HG02981 (cell line): ENCODE data around the gene GPHN.
"Not testable (repeated sequence)": the region's sequence is repeated elsewhere in the genome, so short reads cannot be mapped to it uniquely, and the experiment has no call there.

ENCODE experiments used
- ATAC-seq: cut with Tn5 transposase; IDR thresholded peaks from one replicate; pipeline ENCODE4 v1.9.1; 2021; ENCODE audit warnings: mild to moderate bottlenecking, moderate library complexity; ENCODE audit not compliant: unreplicated experiment

GPHN gene

DNA sequence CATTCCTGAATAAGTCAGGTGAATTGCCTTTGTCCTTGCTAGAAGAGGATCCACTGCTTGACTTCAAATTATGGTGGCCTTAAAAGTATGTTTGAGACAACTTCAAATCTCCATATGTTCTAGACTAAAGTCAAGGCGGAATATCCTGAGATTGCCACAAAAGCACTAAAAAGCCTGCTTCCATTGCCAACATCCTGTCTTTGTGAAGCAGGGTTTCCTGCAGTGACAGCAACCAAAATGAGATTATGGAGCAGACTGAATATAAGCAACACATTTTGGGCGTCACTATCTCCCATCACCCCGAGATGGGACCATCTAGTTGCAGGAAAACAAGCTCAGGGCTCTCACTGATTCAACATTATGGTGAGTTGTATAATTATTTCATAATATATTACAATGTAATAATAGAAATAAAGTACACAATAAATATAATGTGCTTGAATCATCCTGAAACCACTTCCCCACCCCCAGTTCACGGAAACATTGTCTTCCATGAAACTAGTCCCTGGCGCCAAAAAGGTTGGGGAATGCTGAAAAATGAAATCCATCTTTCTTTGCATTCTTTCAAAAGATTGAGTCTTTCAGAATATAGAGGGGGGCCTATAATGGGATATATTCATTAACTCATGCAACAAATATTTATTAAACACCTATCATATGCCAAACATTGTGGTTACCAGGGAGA is 143.7 kb downstream of the GPHN start:
- no peak for ATAC-seq

DNA sequence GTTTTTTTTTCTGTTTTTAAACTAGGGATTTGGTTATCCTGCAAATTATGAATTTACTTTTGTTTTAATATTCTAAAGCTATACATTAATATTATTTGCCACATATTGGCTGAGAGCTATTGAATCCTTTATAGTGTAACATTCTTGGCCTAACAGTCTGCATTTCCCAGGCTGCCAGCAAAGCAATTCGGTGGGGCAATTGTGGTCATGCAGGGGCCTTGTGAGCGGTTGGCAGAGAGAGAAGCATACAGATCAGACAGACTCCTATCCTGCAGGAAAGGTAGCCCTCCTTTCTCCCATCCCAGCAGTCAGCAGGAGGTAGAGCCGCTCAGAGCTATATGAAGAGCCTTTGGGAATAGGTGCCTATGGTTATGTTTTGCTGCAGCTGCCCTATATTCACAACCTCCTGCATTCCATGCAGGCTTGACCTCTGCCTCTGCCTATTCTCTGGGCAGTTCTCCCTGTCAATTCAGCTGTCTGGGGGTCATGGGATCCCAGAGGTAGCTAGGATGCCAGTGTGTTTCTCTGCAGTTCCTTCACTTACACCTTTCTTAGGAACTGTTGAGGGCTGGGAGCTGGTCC is 144.7 kb downstream of the GPHN start:
- no peak for ATAC-seq

DNA sequence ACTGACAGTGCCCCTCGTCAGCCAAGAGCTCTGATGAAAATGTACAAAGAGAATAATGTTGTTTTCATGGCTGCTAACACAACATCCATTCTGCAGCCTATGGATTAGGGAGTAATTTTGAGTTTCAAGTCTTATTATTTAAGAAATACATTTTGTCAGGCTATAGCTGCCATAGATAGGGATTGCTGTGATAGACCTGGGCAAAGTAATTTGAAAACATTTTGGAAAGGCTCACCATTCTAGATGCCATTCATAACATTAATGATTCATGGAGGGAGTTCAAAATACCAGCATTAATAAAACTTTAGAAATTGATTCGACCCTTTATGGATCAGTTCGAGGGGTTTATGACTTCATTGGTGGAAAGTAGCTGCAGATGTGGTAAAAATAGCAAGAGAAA is 149.8 kb downstream of the GPHN start:
- ATAC-seq = no peak

DNA sequence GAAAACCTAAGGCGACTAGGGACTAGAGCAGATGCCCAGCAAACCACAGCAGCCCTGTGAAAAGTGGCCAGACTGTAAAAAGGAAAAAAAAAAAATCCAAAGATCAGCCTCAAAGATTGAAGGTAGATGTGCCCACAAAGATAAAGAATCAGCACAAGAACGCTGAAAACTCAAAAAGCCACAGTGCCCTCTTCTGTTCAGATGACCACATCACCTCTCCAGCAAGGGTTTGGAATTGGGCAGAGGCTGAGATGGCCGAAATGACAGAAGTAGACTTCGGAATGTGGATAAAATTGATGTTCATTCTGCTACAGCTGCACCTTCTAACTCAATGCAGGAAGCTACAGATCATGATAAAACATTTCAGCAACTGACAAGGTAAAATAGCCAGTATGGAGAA is 154.4 kb downstream of the GPHN start:
- no peak for ATAC-seq

DNA sequence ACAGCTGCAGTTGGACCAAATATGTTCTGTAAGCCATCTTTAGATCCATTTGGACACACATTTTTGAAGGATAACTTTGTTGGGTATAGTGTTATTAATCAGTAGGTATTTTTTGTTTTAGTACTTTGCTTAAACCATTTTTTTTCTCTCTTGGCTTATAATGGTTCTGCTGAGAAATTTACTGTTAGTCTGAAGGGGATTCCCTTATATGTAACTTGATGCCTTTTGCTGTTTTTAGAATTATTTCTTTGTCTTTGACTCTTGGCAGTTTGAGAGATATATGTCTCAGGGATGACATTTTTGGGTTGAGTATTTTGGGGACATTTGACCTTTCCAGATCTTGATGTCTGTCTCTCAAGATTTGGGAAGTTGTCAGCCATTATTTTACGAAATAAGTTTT is 169.8 kb downstream of the GPHN start:
- ATAC-seq = no peak

DNA sequence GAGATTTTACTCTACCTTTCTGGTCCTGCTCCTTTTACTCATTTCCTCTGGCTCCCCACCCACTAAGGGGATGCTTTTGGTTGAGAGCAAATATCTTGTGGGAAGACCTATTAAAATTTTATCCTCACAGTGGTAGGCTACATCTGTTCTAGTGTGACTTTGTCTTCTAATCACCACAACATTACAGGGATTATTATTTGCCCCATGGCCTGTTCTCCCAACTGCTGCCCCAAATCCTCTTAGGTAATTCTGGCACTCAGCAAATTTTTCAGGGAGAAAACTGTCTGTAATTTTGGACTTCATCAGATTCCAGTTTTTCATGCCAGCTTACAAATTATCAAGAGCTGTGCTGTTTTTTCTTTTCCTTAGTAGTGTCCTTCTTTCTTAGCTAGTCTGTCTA is 172.3 kb downstream of the GPHN start:
- no peak for ATAC-seq

DNA sequence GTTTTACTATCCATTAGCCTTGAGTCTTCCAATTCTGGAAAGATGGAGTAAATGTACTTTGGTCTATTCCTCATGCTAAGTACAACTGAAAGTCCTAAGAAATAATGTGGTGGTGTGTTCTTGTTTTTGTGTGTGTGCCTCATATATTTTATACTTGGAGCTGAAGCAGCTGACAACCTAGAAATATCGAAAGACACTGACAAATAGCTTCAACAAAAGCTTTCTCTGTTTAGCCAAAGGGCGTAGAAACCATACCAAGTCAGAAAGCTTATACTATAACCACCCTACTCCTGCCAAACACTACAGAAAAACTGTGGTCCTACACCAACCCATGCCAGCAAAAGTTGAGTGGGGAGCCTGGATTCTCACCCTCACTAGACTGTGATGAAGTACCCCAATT is 188.4 kb downstream of the GPHN start:
- no peak for ATAC-seq

DNA sequence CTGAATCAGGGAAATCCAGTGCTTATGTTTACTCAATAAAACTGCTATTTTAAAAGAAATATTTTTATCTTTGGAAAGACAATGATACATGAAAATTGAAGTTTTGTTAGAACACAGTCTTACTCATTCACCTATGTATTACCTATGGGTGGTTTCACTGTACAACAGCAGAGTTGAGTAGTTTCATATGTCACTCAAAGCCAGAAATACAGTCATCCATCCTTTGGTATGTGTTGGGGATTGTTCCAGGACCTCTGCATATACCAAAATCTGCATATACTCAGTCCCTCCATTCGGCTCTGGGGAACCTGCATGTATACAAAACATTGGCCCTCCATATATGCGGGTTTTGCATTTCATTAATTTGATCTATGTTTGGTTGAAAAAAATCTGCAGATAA is 190.6 kb downstream of the GPHN start:
- no peak for ATAC-seq

DNA sequence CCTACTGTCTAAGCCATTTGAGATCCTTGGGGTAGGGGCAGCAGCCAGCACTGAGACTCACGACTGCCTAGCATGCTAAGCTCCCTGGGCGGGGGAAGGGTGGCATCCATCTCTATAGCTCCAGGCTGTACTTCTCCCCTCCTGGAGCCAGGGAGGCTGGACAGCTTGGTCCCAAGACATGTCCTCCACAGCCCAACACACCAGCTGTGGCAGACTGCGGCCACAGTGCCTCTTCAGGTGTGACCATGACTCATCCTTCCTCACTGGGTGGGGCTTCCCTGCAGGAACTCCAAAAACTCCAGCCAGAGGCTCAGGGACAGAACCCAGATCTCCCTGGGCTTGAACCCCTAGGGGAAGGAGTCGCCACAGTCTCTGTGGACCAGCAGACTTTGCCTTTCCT is 193.9 kb downstream of the GPHN start:
- no peak for ATAC-seq

DNA sequence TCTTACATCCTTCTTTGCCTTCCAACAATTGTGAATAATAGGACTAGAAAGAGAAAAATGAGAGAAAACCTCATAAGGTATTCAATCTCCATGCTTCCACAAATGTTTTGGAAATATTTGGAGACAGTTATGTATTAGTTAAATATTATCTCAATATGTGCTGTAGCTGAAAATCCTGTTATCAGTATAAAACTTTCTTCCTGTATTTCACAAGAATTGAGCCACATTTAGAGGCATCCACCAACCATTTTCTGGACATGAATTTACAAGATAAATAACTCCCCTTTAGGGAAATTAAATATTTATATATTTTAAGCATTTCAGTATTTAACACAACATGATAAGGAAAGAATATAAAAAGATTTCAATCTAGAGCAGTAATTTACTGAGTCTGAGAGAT is 200.3 kb downstream of the GPHN start:
- no peak for ATAC-seq

DNA sequence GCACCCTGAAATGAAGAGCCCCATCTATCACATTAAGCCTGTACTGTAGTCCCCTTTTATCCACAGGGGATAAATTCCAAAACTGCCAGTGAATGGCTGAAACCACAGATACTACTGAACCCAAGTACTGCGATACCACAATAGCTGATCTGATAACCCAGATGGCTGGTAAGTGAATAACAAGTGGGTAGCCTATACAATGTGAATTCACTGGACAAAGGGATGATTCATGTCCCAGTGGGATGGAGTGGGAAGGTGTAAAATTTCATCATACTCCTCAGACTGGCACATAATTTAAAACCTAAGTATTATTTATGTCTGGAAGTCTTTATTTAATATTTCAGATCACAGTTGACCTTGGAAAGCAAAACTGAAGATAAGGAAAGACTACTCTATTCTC is 201.3 kb downstream of the GPHN start:
- no peak for ATAC-seq

DNA sequence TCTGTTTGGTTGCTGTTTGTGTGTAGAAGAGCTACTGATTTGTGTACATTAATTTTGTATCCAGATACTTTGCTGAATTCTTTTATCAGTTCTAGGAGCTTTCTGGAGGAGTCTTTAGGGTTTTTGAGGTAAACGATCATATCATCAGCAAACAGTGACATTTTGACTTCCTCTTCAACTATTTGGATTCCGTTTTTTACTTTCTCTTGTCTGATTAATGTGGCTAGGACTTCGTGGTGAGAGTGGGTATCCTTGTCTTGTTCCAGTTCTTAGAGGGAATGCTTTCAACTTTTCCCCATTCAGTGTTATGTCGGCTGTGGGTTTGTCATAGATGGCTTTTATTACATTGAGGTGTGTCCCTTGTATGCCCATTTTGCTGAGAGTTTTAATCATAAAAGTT is 206.3 kb downstream of the GPHN start:
- ATAC-seq = not testable (repeated sequence)

DNA sequence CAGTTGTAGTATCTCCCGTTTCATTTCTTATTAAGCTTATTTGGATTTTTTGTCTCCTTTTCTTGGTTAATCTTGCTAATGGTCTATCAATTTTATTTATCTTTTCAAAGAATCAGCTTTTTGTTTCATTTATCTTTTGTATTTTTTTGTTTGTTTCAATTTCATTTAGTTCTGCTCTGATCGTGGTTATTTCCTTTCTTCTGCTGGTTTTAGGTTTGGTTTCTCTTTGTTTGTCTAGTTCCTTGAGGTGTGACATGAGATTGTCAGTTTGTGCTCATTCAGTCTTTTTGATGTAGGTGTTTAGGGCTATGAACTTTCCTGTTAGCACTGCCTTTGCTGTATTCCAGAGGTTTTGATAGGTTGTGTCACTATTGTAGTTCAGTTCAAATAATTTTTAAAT is 207.4 kb downstream of the GPHN start:
- ATAC-seq = not testable (repeated sequence)

DNA sequence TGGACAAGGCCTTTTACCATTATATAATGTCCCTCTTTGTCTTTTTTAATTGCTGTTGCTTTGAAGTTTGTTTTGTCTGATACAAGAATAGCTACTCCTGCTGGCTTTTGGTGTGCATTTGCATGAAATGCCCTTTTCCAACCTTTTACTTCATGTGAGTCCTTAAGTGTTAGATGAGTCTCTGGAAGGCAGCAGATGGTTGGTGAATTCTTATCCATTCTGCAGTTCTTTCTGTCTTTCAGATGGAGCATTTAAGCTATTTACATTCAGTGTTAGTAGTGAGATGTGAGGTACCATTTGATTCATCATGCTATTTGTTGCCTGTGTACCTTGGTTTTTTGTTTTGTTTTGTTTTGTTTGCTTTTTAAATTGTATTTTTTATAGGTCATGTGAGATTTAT is 208.3 kb downstream of the GPHN start:
- ATAC-seq = no peak

DNA sequence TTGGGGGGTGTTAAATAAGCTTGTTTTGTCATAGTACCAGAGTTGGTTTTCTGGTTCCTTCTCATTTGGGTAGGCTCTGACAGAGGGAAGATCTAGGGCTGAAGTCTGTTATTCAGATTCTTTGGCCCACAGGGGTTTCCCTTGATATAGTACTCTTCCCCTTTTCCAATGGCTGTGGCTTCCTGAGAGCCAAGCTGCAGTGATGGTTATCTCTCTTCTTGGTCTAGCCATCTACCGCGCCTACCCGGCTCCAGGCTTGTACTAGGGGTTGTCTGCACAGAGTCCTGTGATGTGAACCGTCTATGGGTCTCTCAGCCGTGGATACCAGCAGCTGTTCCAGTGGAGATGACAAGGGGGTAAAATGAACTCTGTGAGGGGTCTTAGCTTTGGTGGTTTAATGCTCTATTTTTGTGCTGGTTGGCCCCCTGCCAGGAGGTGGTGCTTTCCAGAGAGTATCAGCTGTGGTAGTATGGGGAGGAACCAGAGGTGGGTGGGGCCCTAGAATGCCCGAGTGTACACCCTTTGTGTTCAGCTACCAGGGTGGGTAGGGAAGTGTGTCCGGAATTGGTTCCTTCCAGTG is 209.7 kb downstream of the GPHN start:
- no peak for ATAC-seq

DNA sequence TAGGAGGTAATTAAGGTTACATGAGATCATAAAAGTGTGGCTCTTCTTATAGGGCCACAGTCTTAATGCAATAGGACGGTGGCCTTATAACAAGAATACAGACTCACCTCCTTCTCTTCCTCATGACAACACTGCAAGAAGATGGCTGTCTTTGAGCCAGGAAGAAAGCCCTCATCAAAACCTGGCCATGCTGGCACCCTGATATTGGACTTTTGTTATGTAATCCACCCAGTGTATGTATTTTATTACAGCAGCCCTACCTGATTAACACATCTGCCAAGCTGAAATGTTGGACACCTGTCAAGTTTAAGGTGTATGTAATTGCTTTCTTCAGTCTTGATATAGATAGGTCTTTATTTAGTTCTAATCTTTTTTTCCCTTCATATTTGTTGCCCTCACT is 217.0 kb downstream of the GPHN start:
- no peak for ATAC-seq

DNA sequence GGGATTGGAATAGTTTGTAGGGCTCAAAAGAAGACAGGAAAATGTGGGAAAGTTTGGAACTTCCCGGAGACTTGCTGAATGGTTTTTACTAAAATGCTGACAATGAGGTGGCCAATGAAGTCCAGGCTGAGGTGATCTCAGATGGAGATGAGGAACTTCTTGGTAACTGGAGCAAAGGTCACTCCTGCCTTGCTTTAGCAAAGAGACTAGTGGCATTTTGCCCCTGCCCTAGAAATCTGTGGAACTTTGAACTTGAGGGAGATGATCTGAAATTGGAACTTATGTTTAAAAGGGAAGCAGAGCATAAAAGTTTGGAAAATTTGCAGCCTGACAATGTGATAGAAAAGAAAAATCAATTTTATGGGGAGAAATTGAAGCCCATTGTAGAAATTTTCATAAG is 223.4 kb downstream of the GPHN start:
- not testable (repeated sequence) for ATAC-seq

DNA sequence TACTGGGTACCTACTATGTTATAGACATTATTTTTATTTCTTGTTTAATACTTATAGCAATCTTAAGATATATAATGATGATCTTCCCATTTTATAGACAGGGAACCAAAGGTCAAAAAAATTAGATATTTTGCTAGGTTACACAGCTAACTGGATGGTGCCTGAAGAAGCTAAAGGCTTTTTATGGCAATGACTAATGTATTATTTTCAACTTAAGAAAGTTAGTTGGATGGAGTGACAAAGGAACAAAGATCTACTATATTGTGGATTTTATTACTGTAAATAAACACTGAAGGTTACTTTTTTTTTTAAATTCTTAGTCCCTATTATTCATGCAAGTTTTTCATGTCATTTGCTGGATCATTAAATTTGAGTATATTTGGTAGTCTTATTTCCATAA is 227.9 kb downstream of the GPHN start:
- no peak for ATAC-seq

DNA sequence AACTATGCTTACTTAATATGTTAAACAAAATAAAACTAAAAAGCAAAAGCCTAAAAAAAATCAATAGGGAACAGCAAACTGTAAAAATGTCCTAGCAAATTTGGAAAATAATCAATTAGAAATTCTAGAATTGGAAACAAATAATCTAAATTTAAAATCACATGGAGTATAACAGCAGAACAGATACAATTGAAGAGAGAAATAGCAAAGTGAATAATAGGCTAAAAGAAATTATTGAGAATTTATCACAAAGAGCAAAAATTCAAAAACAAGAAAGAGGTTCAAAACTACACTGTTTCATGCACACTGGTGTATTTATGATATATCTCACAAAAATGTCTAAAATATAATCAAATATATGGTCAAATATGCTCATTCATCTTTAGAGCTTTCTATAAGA is 231.9 kb downstream of the GPHN start:
- no peak for ATAC-seq

DNA sequence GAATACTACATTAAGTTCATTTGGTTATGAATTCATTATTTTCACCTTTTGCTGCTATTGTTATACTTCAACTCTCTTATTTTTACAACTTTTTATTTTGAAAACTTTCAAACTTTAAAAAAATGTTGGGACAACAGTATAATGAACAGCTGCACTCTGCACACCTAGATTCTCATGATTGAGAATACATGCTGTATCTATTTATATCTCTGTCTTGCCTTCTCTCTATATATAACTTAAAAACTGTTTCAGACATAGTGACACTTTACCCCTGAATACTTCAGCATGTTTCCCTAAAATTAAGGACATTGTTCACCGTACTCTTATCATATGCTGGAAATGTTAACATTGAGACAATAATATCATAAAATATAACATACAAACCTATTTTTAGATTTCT is 237.1 kb downstream of the GPHN start:
- no peak for ATAC-seq

DNA sequence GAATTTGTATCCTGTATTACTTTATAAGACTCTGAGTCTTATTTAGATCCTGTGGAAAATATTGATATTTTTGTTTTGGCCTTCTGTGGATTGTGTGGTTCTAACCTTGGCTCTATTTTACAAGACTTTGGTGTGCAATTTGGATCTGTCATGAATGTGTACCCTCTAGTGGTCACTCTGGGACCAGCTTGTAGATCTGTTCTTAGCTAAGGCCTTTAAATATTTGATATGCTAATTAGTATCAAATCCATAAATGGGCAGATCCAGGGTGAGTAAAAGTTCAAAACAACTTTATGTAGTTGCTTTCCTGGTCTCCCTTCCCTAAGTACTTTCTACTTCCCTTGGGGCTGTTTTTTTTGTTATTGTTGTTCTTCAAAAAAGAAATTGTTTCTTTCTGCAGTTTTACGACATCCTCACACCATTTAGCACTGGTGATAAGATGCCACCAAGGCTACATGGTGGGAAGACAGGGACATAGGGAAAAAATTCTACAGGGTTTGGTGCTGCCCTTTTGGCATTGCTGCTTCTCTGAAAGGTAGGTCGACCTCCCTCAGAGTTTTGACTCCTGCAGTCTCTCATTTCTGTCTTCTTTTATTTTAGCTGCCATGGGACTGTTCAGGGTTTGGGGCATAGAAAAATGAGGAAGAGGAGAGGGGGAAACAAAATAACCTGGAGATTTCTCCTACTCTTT is 238.5 kb downstream of the GPHN start:
- no peak for ATAC-seq

DNA sequence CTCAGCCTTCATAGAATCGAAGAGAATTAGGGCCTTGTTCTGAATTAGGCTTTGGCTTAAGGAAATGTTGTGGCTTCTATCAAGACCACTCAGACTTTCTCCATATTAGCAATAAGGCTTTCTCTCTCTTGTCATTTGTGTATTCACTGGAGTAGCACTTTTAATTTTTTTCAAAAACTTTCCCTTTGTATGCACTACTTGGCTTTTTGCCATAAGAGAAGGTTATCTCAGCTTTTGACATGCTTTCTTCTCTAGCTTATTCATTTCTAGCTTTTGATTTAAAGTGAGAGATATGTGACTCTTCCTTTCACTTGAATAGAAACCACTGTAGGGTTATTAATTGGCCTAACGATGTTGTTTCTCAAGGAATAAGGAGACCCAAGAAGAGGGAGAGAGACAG is 244.2 kb downstream of the GPHN start:
- ATAC-seq = peak; percentile 60
